Stimulated activated CD8-positive, alpha-beta memory T cell treated with anti-CD3 and anti-CD28 coated beads, Interleukin-7, amount 100 ng/mL, for 24 hours (primary cell): Measurements from ENCODE around the gene PRAC2.

ENCODE experiments used
- DNase-seq: peaks from one replicate; pipeline ENCODE4 v3.0.0-alpha.2; 2020; ENCODE audit warnings: low read depth

Gene PRAC2

DNA sequence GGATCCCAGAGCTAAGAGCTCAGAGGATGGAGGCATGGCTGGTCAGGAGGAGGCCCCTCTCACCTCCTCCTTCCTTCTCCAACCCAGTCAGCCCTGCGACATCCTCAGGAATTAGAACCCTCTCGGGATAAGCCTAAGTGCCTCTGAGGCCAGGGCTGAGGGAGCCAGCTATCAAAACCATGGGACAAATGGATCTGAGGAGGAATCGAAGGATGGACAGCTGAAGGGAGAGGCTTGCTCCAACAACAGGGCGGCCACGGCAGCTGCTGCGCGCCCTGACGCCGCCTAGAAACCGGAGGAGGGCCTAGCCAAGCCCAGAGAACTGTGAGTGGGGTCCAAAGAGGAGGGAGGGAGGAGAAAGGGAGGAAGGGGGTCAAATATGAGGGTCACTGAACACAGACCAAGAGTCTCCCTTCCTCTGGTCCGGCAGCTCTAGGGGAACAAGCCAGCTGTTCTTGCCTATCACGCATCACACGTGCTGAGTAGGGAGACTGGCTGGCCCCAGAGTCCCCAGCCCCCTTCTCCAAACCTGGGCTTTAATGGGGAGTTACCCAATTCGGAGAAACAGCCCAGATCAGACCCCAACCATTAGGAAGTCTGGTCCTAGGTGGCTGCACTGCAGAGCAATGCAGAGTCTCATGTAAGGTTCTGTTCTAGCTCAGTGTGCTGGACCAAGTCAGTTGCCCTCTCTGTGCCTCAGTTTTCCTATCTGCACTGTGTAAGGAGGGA, 11.5 kb downstream of the PRAC2 start:
- no peak for DNase-seq

DNA sequence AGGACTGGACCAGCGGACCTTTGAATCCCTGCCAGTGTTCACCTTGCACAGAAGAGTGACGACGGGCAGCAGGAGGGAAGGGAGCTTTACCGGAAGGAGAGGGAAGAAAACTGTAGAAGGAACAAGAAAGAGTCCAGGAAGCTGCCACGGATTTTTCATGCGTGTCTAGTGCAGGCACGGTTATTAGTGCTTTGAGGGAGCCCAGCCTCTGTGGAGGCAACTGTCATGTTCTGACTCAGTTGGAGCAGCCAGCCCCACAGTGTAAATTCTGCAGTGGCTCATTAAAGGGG, 12.0 kb downstream of the PRAC2 start:
- no peak for DNase-seq

DNA sequence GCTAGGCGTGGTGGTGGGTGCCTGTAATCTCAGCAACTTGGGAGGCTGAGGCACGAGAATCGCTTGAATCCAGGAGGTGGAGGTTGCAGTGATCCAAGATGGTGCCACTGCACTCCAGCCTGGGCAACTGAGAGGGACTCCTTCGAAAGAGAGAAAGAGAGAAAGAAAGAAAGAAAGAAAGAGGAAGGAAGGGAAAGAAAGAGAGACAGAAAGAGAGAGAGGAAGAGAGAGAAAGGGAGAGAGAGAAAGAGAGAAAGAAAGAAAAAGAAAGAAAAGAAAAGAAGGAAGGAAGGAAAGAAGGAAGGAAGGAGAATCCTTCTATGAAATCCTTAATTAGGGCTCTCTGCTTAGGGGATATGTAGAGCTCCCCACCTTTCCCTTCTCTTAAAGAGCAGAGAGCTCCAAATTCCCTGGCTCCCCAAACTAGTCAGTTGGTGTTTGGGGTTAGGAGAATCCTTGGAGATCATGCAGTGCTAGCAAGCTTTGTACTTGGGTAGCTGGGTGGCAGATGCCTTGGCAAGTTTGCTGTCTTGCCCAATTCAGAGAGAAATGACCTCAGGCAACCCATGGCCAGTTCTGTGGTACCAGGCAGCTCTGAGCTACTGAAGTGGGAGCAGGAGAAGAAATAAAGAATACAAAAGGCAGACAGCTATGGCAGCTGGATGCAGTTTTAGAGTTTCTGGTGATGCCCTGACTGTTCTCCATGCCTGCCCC, 14.5 kb downstream of the PRAC2 start:
- no peak for DNase-seq

DNA sequence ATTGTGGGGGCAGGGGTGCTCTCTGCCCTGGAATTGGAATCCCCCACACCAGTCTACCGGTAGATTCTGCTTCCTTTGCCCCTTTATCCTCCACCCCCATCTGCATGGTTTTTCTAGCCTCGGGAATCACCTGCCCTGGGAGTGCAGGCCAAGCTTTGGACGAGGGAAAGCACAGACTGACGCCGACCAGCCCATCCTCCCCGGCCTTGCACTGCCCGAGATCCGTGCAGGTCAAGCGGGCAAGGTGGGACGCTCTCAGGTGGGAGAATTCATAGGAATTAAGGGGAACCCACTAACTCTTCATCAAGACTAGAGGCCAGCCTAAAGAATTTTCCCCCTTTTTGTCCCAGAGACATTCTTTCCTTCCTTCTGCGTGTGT, 15.4 kb downstream of the PRAC2 start:
- no peak for DNase-seq

DNA sequence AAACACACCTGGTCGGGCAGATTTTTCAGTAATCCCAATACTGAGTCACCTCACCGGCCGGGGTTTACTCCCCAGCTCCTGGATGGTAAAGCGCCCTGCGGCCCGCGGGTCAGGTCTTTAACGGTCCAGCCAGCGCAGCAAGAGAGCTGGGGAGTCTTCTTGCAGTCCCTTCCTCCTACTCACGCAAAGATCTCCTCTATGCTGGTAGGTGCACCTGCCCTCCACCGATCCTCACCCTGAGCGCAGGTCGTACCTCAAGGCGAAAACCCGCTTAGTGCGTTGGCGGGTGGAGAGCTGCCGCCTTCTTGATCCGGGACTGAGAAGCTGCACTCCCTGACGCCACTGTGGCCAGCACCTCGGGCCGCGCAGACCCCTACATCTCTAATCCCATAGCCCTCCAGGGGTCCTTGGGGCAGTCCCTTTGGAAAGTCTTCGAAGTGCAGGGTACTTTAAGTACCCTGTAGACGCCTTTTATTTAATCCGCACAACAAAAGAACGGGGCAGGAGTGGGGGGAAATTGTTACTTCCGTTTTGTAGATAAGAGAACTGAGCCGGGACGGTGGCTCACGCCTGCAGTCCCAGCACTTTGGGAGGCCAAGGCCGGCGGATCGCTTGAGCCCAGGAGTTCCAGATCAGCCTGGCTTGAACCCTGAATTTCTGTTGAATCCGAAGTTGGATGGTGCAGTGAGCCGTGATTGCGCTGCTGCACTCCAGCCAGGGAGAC, 16.0 kb downstream of the PRAC2 start:
- no peak for DNase-seq

DNA sequence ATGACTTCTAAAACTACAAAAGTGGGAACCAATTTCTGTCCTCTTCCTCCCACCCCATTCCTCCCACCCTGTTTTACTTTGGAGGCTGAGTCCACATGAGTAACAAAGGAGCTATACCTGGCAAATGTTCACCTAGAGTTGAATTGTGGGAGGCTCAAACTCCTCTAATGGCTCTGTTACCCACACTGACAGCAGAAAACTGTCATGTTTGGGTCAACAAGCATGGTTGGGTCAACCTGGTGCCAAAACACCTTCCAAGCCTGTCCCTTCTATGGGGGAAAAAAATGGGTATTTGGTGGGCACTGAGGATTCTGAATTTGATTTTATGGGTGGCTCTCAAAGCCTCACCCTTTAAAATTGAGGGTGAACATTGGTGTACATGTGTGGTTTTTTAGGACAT, 17.6 kb downstream of the PRAC2 start:
- DNase-seq = no peak

DNA sequence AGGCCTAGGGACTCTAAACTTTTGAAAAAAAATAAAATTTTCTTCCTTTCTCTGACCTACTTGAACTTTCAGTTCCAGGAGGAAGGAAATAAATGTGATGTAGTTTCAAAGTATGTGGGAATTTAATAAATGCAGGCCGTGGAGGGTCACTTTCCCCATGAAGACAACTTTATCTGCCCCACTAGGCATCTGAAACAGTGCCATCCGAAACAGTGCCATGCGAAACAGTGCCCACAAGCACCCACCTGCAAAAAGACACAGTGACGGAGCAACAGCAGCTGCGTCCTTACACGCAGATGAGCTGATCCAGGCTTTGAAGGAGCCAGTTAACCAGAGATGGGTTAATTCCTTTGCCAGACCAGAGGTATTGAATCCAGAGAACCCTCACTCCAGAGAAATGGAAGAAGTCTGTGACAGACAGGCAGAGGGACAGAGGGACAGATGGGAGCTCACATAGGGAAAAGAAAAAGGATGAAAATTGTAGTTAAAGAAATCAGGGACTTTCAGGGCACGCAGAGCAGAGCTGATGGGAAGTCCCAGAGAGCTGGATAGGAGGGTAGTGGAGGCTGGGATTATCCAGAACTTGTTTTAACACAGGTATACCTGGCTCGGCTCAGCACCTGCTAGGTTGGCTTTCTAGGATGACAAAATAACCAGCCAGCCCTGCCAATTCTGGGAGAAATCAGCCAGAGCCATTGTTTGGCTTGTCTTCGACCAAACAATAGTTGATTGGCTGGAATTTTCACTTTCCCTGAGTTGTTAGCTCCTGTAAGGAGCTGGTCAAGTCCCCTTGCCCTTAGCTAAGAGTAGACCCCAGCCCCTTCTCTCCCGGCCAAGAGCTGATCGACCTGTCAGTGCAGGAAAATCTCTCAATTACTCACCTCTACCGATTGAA, 22.6 kb downstream of the PRAC2 start:
- DNase-seq = no peak

DNA sequence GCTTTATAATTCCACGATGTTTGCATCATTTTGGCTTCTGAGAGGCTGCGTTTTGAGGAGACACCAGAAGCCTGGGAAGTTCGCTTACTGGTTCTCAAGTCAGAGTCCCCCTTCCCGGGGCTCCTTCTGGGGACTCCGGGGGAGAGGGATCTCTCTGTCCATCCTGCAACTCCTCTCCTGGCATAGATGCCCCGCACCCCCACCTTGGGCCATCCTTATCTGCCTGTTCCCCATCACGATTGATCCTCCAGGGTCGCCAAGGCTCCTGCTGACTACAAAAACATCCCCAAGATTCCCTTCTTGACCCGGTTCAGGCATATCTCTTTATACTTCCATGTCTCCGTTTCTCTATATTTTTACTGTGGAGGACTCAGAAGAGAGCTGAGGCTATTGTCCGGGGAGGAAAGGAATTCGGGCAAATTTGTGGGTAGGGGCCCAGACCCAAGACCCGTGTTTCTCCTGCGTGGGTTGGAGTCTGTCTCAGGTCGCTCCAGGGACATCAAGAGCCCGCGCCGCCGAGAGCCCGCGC, 24.0 kb downstream of the PRAC2 start:
- DNase-seq = no peak

DNA sequence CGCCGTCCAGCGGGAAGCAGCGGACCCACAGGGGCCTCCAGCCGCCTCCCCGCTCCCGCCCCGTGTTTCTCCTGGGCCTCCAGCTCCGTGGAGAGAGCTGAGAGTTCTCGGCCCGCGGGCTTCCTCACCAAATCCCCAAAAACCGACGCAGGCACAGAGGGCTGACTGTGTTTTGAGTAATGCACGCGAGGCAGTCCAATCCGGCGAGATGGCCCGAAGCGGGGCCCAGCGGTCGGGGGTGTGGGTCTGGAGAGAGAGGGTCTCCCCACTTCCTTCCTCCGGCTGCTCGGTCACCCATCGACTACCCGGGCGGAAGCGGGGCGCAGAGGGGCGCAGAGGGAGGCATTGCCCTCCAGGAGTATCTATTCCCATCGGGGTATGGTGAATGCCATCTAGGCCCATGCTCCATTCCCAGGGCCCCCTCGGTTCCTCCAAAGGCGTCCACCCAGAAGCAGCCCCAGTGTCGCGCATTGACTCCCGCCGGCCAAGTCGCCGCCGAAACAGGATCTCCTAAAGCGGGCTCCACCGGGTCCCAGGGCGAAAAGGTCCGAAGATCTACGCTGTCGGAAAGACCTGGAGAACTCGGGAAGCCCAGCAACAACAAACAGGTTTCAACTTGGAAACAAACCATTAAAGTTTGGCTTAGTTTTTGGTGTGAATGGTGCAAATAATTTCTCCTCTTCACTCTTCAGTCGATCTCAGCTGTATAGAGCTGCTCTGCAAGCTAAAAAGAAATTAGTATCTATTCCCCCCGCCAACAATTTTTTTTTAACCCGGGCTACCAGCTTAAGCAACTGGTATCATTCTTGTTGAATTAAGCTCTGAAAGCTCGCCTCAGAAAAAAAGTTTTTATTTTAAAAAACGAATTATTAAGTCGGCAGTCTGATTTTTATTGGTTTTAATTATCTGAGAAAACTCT, 24.7 kb downstream of the PRAC2 start:
- DNase-seq = no peak

DNA sequence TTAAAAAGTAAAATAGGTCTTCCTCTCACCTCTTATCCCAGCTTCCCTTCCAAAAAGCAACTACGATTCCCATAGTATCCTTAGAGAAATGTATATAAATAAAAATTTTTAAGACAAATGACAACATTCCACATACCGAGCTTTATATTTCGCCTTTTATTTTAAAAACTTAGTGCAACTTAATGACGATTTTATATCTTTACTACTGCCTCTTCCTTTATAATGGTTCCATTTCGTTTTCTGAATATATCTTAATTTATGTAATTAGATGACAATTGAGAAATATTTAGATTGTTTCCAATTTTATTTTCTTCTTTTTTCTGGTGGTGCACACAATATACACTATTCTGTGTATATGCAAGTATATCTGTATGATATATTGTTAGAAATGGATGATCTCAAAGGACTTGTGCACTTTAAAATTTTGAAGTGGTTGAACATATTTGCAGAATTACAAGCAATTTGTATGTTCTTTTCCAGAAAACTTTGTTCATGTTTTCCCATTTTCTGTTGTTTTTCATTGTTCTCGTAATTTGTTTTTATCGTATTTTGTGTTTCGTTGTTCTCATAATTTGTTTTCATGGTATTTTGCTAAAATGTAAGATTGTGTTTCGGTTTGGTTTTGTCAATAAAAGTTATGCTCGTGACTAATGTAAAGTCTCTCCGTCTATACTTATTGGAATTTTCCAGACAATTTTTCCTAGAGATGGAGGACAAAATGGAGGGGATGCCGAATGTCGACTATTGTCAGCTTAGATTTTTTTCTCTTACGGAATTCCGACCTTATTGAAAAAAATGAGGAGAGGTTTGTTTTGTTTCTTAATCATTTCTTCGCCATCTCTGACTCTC, 26.0 kb downstream of the PRAC2 start:
- DNase-seq = no peak

DNA sequence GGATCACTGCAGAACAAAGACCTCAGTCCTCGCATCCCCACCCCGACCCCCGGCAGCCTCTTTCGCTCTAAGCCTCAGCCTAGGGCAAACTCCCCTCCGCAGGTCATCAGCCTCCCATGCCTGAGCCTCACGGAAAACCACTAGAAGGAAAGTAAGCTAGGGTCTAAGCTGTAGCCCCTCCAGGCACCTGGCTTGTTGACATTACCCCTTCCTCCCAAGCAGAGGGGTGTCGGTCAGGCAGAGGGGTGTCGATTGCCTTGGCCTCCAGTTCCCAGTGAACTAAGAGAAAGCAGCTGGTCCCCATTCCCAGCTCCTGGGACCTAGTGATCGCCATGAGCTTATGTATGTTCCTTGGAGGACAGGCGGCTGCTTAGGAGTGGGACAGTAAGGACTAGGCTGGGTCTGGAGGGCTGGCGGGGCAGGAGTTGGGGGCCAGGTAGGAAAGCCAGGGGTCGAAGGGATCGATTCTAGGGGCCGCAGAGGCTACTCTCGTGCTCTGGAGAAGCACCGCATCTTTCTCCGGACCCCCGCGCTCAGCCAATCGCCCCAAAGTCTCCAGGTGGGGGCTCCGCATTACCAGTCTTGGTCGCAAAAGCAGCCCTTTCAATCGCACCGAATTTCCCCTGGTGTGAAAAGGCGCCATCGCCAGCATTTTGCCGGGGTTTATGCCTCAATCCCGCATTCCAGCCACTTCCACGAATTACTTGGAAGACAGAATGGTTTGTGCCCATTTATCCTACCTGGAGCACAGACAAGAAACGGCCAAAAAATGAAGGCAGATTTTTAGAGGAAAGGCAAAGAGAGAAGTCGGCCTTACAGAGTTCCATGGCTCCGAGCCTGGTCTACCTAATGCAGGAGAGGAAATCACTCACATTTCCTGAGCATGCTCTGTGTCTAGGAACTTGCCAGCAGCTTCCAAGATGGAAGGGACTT, 26.9 kb downstream of the PRAC2 start:
- no peak for DNase-seq

DNA sequence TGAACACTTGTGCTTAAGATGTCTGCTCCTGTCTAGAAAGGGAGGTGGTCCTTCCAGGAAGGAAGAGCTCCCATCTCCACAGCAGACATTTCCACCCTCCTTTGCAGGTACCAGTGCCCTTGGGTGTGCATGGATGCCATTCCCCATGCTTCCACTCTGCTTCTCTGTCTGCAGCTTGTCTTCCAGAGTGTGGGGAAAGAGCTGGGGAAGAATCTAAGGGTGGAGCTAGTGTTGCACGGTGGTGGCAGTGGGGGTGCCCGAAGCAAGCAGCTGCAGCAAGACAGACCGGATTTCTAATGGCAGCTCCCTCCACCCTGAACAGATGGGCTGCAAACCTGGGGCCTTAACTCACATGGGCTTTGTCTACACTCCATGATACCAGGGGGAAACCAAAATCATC, 28.2 kb downstream of the PRAC2 start:
- no peak for DNase-seq

DNA sequence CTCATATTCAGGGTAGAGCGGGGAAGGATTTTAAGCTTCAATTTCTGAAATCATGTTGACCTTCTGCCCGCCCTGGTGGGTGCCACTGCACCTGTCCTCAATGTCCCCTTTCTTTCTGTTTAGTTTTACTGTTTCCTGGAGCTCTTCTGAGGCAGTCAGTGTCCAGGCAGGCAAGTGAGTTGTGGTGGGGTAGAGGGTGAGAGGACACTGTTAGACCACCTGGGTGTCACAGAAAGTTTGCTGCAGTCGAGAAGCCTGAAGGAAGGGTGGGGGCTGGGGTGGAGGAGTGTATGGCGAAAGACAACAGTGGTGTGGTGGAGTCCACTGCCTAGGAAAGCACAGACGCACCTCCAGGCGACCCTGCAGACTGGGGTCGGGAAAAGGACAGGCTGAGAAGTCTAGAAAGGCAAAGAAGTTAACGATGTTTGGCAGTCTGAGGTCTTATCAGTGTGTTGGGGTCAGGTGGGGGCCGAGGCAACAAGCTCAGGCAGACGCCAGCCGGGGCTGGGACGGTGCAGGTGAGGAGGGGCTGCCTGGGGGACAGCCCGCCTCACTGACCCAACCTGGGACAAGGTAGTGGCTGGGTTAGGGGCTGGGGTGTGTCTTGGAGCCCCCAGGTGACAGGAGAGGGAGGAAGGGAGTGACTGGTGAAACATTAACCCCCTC, 28.9 kb downstream of the PRAC2 start:
- DNase-seq = no peak

DNA sequence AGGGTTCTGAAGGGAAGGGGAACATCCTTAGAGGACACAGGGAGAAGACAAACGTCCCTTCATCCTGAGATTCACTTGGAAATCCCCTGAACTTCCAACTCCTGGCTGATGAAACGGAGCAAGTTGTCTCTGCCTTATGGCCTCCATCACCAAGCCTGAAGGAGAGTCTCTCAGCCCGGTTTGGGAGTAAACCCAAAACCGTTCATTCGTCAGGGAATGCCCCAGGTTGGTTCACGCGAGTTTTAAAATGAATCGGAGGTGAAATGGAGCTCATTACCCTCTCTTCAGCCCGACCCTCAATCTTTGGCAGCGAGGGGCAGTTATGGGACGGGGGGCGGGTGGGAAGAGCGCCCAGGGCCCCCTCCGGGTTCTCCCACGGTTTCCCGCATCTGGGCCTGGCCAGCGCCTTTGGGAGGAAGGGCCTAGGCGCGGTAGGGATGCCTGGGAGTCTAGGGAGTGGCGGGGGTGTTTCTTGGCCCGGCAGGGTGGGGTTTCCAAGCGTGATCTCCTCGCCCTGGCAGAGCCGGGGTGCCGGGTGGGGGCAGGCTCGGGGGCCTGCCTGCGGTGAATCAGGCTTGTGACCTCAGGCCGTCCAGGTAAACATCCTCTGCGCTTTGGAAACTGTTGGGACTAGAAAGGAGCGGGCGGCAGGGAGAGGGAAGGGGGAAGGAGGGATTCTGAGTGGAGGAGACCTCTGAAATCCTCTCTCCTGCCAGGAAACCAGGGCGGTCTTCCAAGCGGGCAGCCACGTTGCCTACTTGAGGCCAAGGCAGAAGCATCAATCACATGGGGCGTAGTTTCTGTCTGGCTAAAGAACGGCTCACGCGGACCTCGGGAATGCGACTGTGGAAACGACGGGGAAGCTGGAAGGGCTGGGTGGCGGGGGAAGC, 29.7 kb downstream of the PRAC2 start:
- DNase-seq = no peak

DNA sequence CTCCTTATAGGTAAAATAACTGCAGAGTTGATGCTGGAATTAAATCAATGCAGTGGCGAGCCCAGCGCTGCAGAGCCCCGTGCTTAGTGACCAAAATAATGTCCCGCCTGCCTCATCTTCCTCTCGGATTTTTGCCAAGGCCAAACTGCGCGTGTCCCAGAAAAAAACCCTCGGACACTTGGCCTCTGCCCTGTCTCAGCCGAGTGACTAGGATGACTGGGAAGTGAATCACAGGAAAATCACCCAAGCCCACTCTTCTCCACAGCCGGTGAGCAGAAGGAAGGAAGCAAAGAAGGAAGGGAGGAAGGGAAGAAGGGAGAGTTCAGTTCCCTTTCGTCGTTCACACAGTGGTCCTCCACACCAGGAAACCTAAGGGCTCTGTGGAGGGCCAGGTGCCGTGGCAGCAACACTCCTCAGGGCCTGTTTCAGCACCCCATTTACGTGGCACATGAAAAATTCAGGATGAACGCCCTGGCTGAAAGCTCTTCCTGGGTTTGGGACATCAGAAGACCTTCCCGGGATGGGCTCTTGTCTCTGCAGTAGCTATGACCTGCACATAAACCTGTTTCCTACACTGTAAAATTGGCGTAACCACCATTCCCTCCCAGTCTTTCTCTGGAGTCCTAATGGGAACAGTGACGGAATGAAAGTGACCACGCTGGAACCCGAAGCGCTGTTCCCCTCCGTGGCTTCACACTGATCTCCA, 31.0 kb downstream of the PRAC2 start:
- DNase-seq = no peak

DNA sequence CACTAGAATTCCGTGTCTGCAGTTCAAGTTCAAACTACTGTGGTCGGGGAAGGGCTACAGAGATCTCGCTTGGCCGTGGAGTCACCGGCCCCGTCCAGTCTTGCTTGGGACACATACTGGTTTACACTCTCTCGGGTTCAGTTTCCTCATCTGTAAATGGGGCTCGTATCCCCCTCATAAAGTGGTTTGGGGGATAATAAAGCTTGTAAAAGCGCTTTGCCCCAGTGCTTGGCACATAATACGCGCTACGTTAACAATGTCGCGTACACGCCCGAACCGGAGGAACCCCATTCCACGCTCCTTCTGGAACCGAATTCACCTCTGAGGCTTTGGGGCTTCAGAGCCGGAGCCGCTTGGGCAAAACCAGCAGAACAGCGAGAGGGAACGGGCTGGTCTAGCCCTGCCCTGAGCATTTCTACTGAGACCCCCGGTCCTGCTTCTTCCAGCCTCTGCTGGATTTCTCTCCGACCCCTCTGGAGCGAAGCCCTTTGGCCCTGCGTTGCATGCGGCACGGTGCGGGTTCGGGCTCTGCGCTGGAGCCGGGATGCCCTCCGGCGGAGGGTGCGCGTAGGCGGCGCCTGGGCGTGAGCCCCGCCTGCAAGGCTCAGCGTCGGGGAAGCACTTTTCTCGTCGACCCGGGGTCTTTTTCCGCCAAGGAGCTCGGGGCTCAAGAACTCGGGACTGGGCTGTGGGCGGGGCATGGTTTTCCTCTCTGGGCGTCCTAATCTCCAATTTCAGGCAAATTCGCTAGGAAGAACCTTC, 31.7 kb downstream of the PRAC2 start:
- no peak for DNase-seq
